ENCODE results near the gene ROBO1.

GRCh38 chr3:79160421-79160820 lies 607.4 kb downstream of the ROBO1 start:
- TF ChIP-seq FOXA1 (IDR thresholded peaks at IDR 0.05) (no peak), RXRA (IDR thresholded peaks at IDR 0.05) (no peak), REST (IDR thresholded peaks at IDR 0.05) (no peak), FOXA2 (IDR thresholded peaks at IDR 0.05) (no peak), JUND (IDR thresholded peaks at IDR 0.05) (no peak)
- TF ChIP-seq, protein P1, sequence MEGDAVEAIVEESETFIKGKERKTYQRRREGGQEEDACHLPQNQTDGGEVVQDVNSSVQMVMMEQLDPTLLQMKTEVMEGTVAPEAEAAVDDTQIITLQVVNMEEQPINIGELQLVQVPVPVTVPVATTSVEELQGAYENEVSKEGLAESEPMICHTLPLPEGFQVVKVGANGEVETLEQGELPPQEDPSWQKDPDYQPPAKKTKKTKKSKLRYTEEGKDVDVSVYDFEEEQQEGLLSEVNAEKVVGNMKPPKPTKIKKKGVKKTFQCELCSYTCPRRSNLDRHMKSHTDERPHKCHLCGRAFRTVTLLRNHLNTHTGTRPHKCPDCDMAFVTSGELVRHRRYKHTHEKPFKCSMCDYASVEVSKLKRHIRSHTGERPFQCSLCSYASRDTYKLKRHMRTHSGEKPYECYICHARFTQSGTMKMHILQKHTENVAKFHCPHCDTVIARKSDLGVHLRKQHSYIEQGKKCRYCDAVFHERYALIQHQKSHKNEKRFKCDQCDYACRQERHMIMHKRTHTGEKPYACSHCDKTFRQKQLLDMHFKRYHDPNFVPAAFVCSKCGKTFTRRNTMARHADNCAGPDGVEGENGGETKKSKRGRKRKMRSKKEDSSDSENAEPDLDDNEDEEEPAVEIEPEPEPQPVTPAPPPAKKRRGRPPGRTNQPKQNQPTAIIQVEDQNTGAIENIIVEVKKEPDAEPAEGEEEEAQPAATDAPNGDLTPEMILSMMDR (IDR thresholded peaks at IDR 0.05; ENCODE audit: low read depth, low read length, missing input control): no peak
- TF ChIP-seq, protein P2, sequence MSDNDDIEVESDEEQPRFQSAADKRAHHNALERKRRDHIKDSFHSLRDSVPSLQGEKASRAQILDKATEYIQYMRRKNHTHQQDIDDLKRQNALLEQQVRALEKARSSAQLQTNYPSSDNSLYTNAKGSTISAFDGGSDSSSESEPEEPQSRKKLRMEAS (IDR thresholded peaks at IDR 0.05): no peak
